CD4-positive, alpha-beta T cell (primary cell): ENCODE results near the gene PTGER4. TPM values are rescaled to one million over a fixed set of nuclear protein-coding genes. Genes with fewer than 3 reads are reported as not detected.

Source experiments
- ATAC-seq: fragments of 200-7000 bp; cut with Tn5 transposase; one replicate; pipeline ENCODE4 v1.10.0; 2022; ENCODE audit warnings: mild to moderate bottlenecking; ENCODE audit not compliant: poor library complexity
- CTCF ChIA-PET: fragments of 350-600 bp; sonication (Branson Sonifier 250); formaldehyde crosslinking; loops from one replicate; lab custom pipeline; 2021; ENCODE audit warnings: antibody characterized with exemption, inconsistent platforms; lab: Charles Lee
- POLR2A ChIA-PET: fragments of 350-600 bp; sonication (Branson Sonifier 250); formaldehyde crosslinking; loops from one replicate; lab custom pipeline; 2021; ENCODE audit warnings: antibody characterized with exemption, inconsistent platforms; lab: Charles Lee
- DNase-seq, 14 experiments: peaks; one replicate each; pipeline ENCODE4 v3.0.0-alpha.2; 2013 to 2020; ENCODE audit warnings: mixed read lengths in 2 of 14
- H3K27ac ChIP-seq, 2 donors: one replicate each; pipeline versions ENCODE4 v1.5.1 to v1.7.0; 2013; ENCODE audit warnings: low read length in 2 of 2, low read depth in 1 of 2, mild to moderate bottlenecking in 1 of 2
- H3K27me3 ChIP-seq, 2 experiments: 1 replicate in 1 of 2; 2 replicates in 1 of 2; pipeline versions ENCODE4 v1.6.1 to v1.7.0; 2013; ENCODE audit warnings: low read length in 2 of 2, control low read depth in 1 of 2, mild to moderate bottlenecking in 1 of 2, moderate library complexity in 1 of 2; ENCODE audit not compliant: insufficient read depth in 2 of 2, control insufficient read depth in 1 of 2
- H3K36me3 ChIP-seq: one replicate; pipeline ENCODE4 v1.6.1; 2013; ENCODE audit warnings: low read length, control low read depth; ENCODE audit not compliant: insufficient read depth
- H3K4me1 ChIP-seq: one replicate; pipeline ENCODE4 v1.6.1; 2013; ENCODE audit warnings: low read length, control low read depth; ENCODE audit not compliant: insufficient read depth
- H3K4me3 ChIP-seq: one replicate; pipeline ENCODE4 v1.5.1; 2013; ENCODE audit warnings: mild to moderate bottlenecking, low read length, moderate library complexity
- H3K9me3 ChIP-seq, 2 experiments: 1 replicate in 1 of 2; 2 replicates in 1 of 2; pipeline versions ENCODE4 v1.6.1 to v1.7.0; 2013; ENCODE audit warnings: low read length in 2 of 2, mild to moderate bottlenecking in 2 of 2, control low read depth in 1 of 2, moderate library complexity in 1 of 2; ENCODE audit not compliant: control insufficient read depth in 1 of 2, insufficient read depth in 1 of 2
- H3K27ac Mint-ChIP-seq: one replicate; pipeline ENCODE4 v1.8.0; 2020; ENCODE audit warnings: mixed read lengths
- H3K27me3 Mint-ChIP-seq: one replicate; pipeline ENCODE4 v1.8.0; 2021; ENCODE audit warnings: mixed read lengths
- H3K36me3 Mint-ChIP-seq: one replicate; pipeline ENCODE4 v1.8.0; 2021; ENCODE audit warnings: low read depth, mixed read lengths
- H3K4me1 Mint-ChIP-seq: one replicate; pipeline ENCODE4 v1.8.0; 2021; ENCODE audit warnings: low read depth, mixed read lengths
- H3K4me3 Mint-ChIP-seq: one replicate; pipeline ENCODE4 v1.8.0; 2020; ENCODE audit warnings: mild to moderate bottlenecking, mixed read lengths
- H3K9me3 Mint-ChIP-seq: one replicate; pipeline ENCODE4 v1.8.0; 2020; ENCODE audit warnings: mixed read lengths
- intact Hi-C, 2 experiments: fragments of 100-400 bp; cut with DNase I in 1 of 2; cut with micrococcal nuclease in 1 of 2; formaldehyde crosslinking; loops; one replicate each; pipeline versions ENCODE4 v1.15.1 to v1.9.0; 2023 to 2025; cut with DNase I, micrococcal nuclease
- total RNA-seq, 174 experiments: library from RNA in 2 of 174; stranded (reverse) in 2 of 174; gene quantifications; one replicate each; pipeline ENCODE4 v1.2.3 and lab custom pipeline; 2021 to 2026
- TF ChIP-seq, protein P1 (sequence below): fragments of 200-600 bp; IDR thresholded peaks from one replicate; pipeline ENCODE4 v1.8.0; 2022; ENCODE audit warnings: antibody characterized with exemption, mild to moderate bottlenecking

Gene PTGER4
- total RNA-seq, 2 experiments from 2014 or later: 352 to 356 TPM

DNA sequence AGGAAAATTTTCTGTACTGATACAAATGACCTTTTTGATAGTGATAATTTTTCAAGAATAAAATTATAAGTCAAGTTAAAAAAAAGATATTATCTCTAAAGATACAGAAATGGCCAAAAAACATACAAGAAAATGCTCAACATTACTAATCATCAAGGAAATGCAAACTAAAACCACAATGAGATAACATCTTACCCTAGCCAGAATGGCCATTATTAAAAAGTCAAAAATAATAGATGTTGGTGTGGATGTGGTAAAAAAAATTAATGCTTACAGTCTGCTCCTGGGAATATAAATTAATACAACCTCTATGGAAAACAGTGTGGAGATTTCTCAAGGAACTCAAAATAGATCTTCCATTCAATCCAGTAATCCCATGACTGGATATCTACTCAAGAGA is 22.9 kb upstream of the PTGER4 start:
- Histone ChIP-seq H3K9me3 (no peaks in the 10 kb centered on the region), H3K36me3 (no peaks in the 10 kb centered on the region), H3K27me3 (no peaks in the 10 kb centered on the region), H3K4me1 (peaks cover 19% of the 10 kb centered on the region), H3K4me3 (no peak overlapping the region), H3K27ac (no peak overlapping the region)
- intact Hi-C loops: loop anchor here in 1 of 2 experiments (2.0 kb wide), 1 partner anchor 14 kb away; no protein-coding TSS in a partner anchor
- Mint-ChIP-seq H3K4me1 (peaks cover 69% of the 10 kb centered on the region), H3K9me3 (no peaks in the 10 kb centered on the region), H3K36me3 (no peaks in the 10 kb centered on the region), H3K27ac (no peak overlapping the region), H3K4me3 (no peak overlapping the region), H3K27me3 (no peaks in the 10 kb centered on the region)
- ATAC-seq (no peak), DNase-seq (no peak)
- TF ChIP-seq, protein P1, sequence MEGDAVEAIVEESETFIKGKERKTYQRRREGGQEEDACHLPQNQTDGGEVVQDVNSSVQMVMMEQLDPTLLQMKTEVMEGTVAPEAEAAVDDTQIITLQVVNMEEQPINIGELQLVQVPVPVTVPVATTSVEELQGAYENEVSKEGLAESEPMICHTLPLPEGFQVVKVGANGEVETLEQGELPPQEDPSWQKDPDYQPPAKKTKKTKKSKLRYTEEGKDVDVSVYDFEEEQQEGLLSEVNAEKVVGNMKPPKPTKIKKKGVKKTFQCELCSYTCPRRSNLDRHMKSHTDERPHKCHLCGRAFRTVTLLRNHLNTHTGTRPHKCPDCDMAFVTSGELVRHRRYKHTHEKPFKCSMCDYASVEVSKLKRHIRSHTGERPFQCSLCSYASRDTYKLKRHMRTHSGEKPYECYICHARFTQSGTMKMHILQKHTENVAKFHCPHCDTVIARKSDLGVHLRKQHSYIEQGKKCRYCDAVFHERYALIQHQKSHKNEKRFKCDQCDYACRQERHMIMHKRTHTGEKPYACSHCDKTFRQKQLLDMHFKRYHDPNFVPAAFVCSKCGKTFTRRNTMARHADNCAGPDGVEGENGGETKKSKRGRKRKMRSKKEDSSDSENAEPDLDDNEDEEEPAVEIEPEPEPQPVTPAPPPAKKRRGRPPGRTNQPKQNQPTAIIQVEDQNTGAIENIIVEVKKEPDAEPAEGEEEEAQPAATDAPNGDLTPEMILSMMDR: no peak
- ChIA-PET CTCF (no interaction called here), POLR2A (no interaction called here)

DNA sequence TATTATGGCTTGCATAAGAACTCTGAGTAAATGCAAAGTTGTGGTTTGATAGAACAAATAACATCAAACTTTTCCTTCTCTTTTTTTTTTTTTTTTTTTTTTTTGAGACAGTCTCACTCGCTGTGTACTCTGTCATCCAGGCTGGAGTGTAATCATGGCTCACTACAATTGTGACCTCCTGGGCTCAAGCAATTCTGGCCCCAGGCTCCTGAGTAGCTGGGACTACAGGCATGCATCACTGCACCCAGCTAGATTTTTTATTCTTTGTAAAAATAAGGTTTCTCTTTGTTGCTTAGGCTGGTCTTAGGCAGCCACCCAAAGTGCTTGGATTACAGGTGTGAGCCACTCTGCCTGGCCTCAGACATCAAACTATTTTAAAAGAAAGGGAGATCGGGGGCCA is 19.0 kb upstream of the PTGER4 start:
- H3K4me1 ChIP-seq: no peaks in the 10 kb centered on the region
- DNase-seq: no peak
- H3K4me1 Mint-ChIP-seq: peaks cover 29% of the 10 kb centered on the region
- ChIA-PET CTCF (no interaction called here), POLR2A (no interaction called here)
- intact Hi-C loops: no loop called here
- TF ChIP-seq, protein P1: no peak
- H3K27me3 ChIP-seq: no peaks in the 10 kb centered on the region
- H3K9me3 ChIP-seq: no peaks in the 10 kb centered on the region
- H3K36me3 Mint-ChIP-seq: no peaks in the 10 kb centered on the region
- H3K9me3 Mint-ChIP-seq: no peaks in the 10 kb centered on the region
- no peak overlapping the region for H3K4me3 Mint-ChIP-seq
- no peak for ATAC-seq
- no peak overlapping the region for H3K27ac Mint-ChIP-seq
- H3K27me3 Mint-ChIP-seq: no peaks in the 10 kb centered on the region
- no peaks in the 10 kb centered on the region for H3K36me3 ChIP-seq
- no peak overlapping the region for H3K4me3 ChIP-seq
- no peak overlapping the region for H3K27ac ChIP-seq

DNA sequence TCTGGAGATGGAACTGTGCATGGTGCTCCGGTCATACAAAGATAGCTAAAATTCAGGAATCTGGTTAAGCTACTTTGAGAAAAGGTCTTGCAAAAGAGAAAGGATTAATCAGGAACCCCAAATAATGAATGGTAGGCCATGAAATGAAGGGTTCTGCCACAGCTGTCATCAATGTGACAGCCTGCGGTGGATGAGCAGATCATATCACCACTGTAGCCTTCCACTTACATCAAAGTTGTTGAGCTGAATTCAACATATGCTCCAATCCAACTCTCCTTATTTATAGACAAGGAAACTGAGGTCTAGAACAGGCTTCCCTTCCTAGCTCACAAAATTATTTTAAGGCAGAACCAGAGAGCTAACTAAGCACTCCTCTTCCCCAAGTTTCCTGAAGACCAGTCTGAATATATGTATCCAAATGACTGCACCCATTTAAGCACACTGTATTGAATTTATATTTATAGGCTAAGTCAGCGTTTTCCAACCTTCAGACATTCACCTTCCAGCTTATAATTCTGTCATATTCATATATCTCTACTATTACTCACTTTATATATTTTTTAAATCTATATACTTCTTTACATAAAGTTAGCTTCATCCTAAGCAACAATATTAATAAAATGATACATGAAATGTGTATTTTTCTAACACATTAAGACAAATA is 13.9 kb upstream of the PTGER4 start:
- no peak overlapping the region for H3K4me3 ChIP-seq
- H3K27me3 ChIP-seq: no peaks in the 10 kb centered on the region
- H3K4me3 Mint-ChIP-seq: no peak overlapping the region
- peaks cover 11% of the 10 kb centered on the region for H3K4me1 ChIP-seq
- no peaks in the 10 kb centered on the region for H3K36me3 Mint-ChIP-seq
- peaks cover 23% of the 10 kb centered on the region for H3K4me1 Mint-ChIP-seq
- H3K9me3 ChIP-seq: no peaks in the 10 kb centered on the region
- ChIA-PET CTCF (interaction anchor here (0.8 to 1.6 kb wide), 2 partner anchors 11 to 20 kb away, joined by 3 to 5 read pairs; no protein-coding TSS in a partner anchor), POLR2A (interaction anchor here (0.9 kb wide), 1 partner anchor 10 kb away, joined by 3 read pairs; no protein-coding TSS in a partner anchor)
- ATAC-seq: no peak
- TF ChIP-seq, protein P1: no peak
- no peak overlapping the region for H3K27ac ChIP-seq
- H3K9me3 Mint-ChIP-seq: no peaks in the 10 kb centered on the region
- no peaks in the 10 kb centered on the region for H3K27me3 Mint-ChIP-seq
- intact Hi-C loops: no loop called here
- no peak overlapping the region for H3K27ac Mint-ChIP-seq
- no peak for DNase-seq
- no peaks in the 10 kb centered on the region for H3K36me3 ChIP-seq
